Neutrophil (primary cell): ENCODE measurements around the gene DOCK3.
"Not testable (repeated sequence)": the region's sequence is repeated elsewhere in the genome, so short reads cannot be mapped to it uniquely, and the experiment has no call there.

Experiments
- H3K27ac ChIP-seq: fragments of 200-600 bp; sonication (generic); 2 replicates; pipeline ENCODE4 v1.5.1; 2016; ENCODE audit warnings: mild to moderate bottlenecking, moderate library complexity
- H3K27me3 ChIP-seq: fragments of 200-600 bp; sonication (generic); 2 replicates; pipeline ENCODE4 v1.6.0; 2016; ENCODE audit warnings: mild to moderate bottlenecking
- H3K36me3 ChIP-seq: fragments of 200-600 bp; sonication (generic); 2 replicates; pipeline ENCODE4 v1.5.1; 2017
- H3K4me1 ChIP-seq, 2 experiments: fragments of 200-600 bp in 1 of 2; sonication (generic) in 1 of 2; 1 replicate in 1 of 2; 2 replicates in 1 of 2; pipeline versions ENCODE4 v1.5.1 to v1.6.1; 2013 to 2016; ENCODE audit warnings: low read depth in 1 of 2, low read length in 1 of 2, mild to moderate bottlenecking in 1 of 2, moderate library complexity in 1 of 2; ENCODE audit not compliant: control insufficient read depth in 1 of 2, insufficient read depth in 1 of 2
- H3K4me3 ChIP-seq, 2 experiments: fragments of 200-600 bp in 1 of 2; sonication (generic) in 1 of 2; 1 replicate in 1 of 2; 2 replicates in 1 of 2; pipeline ENCODE4 v1.5.1; 2013 to 2016; ENCODE audit warnings: low read depth in 1 of 2, low read length in 1 of 2, mild to moderate bottlenecking in 1 of 2, moderate library complexity in 1 of 2
- H3K9me3 ChIP-seq: fragments of 200-600 bp; sonication (generic); 2 replicates; pipeline ENCODE4 v1.5.1; 2016
- TF ChIP-seq, protein P1 (sequence below): fragments of 200-600 bp; sonication (generic); IDR thresholded peaks from 2 replicates; pipeline ENCODE4 v1.5.1; 2016; ENCODE audit warnings: antibody characterized with exemption

The DOCK3 gene

DNA sequence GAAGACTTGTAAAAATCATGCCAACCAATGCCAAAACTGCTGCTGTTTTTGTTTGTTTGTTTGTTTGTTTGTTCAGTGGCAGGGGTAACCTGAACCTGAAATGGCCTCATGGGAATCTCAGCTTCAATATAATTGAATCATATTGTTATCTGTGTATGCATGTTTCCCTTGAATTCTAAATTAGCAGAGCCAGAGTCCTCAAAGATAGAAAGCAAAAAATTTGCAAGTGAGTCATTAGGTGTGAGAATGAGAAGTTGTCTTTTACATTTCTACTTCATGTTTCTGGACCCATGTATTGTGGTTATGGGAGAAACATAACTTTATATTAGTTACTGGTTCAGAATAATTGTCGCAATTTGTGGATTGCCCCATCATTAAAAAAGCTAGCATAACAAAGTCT, 249.2 kb downstream of the DOCK3 start:
- TF ChIP-seq, protein P1, sequence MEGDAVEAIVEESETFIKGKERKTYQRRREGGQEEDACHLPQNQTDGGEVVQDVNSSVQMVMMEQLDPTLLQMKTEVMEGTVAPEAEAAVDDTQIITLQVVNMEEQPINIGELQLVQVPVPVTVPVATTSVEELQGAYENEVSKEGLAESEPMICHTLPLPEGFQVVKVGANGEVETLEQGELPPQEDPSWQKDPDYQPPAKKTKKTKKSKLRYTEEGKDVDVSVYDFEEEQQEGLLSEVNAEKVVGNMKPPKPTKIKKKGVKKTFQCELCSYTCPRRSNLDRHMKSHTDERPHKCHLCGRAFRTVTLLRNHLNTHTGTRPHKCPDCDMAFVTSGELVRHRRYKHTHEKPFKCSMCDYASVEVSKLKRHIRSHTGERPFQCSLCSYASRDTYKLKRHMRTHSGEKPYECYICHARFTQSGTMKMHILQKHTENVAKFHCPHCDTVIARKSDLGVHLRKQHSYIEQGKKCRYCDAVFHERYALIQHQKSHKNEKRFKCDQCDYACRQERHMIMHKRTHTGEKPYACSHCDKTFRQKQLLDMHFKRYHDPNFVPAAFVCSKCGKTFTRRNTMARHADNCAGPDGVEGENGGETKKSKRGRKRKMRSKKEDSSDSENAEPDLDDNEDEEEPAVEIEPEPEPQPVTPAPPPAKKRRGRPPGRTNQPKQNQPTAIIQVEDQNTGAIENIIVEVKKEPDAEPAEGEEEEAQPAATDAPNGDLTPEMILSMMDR = no peak
- H3K4me3 ChIP-seq = no peak overlapping the region
- H3K4me1 ChIP-seq = no peaks in the 10 kb centered on the region
- H3K9me3 ChIP-seq = no peaks in the 10 kb centered on the region
- H3K27ac ChIP-seq = no peak overlapping the region
- H3K27me3 ChIP-seq = no peaks in the 10 kb centered on the region
- H3K36me3 ChIP-seq = no peaks in the 10 kb centered on the region

DNA sequence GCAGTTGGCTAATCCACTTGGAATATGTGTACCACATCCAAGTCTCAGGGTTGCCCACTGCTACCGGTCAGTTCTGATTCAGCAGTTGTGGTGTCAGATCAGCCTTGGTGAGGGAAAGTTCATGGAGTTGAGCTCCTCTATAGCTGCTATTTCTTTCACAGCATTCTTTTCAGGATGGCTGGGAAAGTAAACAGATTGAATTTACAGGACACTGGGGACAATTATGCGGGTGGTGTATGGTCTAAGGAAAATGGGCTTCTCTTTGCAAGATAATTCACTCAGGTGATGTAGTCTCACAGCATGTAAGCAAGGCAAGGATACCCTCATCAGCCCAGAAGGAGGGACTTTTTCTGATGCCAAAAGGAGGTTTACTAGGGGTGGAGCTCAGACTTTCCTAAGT, 249.9 kb downstream of the DOCK3 start:
- no peak overlapping the region for H3K4me3 ChIP-seq
- no peaks in the 10 kb centered on the region for H3K4me1 ChIP-seq
- no peaks in the 10 kb centered on the region for H3K36me3 ChIP-seq
- no peaks in the 10 kb centered on the region for H3K27me3 ChIP-seq
- H3K9me3 ChIP-seq = no peaks in the 10 kb centered on the region
- TF ChIP-seq, protein P1 = no peak
- H3K27ac ChIP-seq = no peak overlapping the region

DNA sequence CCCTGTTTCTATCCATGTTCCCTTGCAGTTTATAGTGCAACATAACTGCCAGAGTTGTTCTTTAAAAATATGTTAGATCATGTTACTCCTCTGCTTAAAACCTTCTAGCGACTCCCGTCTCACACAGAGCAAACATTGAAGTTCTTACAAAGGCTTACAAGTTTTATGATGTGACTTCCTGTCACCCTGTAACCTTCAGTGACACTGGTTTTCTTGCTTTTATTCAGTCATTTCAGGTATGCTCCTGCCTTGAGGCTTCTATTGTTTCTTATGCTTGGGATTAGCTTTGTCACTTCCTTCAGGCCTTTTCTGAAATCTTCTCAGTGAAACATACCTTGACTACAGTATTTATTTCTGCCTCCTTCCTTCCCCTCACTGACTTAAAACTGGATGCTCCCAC, 252.1 kb downstream of the DOCK3 start:
- no peaks in the 10 kb centered on the region for H3K4me1 ChIP-seq
- H3K9me3 ChIP-seq = no peaks in the 10 kb centered on the region
- TF ChIP-seq, protein P1 = no peak
- no peak overlapping the region for H3K4me3 ChIP-seq
- no peak overlapping the region for H3K27ac ChIP-seq
- H3K36me3 ChIP-seq = no peaks in the 10 kb centered on the region
- no peaks in the 10 kb centered on the region for H3K27me3 ChIP-seq

DNA sequence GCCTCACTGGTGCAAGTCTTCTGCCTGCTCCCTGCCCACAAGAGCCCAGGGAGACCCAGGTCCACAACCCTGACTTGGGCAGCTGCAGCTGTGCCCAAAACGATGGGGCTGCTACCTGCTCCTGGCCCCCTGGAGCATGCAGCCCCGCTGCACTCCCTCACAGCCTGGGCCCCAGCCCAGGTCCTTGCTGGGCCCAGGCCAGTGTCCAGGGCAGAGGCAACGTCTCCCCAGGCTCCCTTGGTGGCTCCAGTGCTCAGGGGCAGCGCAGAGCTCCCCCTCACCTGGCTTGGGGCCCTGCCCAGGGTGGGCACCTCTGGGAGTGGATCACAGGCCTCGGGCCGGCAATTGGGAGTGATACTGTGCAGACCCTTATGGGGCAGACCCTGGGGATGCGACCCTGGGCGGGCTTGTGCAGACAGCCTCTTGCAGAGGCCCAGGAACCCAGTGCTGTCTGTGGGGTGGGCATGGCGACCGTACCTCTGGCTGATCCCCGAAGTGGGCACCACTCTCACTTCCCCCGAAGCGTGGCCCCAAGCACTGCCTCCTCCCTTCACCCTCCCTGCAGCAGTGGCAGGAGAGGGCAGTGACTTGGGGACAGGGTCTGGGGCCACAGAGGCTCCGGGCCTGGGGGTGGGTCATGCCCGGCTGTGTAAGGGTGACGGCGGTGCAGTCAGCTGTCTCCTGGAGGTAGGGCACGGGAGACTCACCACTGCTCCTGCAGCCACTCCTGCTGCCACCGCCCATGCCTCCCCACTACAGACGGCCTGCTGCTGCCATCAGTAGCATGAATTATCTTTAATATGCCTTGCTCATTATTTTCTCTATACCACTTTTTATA, 255.9 kb downstream of the DOCK3 start:
- Histone ChIP-seq H3K36me3 (no peaks in the 10 kb centered on the region), H3K27ac (no peak overlapping the region), H3K4me1 (no peaks in the 10 kb centered on the region), H3K9me3 (no peaks in the 10 kb centered on the region), H3K4me3 (no peak overlapping the region), H3K27me3 (no peaks in the 10 kb centered on the region)
- TF ChIP-seq, protein P1 = no peak

DNA sequence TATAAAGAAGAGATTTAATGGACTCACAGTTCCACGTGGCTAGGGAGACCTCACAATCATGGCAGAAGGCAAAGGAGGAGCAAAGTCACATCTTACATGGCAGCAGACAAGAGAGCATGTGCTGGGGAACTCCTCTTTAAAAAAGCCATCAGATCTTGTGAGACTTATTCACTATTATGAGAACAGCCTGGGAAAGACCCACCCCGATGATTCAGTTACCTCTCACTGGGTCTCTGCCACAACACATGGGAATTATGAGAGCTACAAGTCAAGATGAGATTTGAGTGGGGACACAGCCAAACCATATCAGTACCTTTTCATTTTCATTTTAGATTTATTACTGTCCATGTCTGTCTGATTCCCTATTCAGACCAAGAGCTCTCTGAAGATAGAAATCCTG, 258.2 kb downstream of the DOCK3 start:
- H3K9me3 ChIP-seq, H3K4me1 ChIP-seq, H3K4me3 ChIP-seq, H3K36me3 ChIP-seq, H3K27me3 ChIP-seq, H3K27ac ChIP-seq: not testable (repeated sequence)

DNA sequence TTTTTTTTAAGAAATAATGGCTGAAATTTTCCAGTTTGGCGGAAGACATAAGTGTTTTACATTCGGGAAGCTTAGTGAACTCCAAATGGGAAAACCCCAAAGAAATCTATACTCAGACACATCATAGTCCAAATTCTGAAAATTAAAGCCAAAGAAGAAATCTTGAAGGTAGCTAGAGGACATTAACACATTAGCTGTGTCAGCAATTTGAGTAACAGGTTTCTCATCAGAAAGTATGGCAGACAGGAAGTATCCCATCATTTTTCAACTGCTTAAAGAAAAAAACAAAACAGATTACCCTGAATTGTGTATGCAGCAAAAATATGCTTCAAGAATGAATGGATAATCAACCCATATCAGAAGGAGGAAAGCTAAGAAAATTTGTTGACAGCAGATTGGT, 261.7 kb downstream of the DOCK3 start:
- Histone ChIP-seq H3K4me3 (no peak overlapping the region), H3K9me3 (no peaks in the 10 kb centered on the region), H3K36me3 (no peaks in the 10 kb centered on the region), H3K4me1 (no peaks in the 10 kb centered on the region), H3K27ac (no peak overlapping the region), H3K27me3 (no peaks in the 10 kb centered on the region)
- TF ChIP-seq, protein P1 = no peak
